ENCODE results near the gene WNT4.

The WNT4 gene

GRCh38 chr1:22163137-22163536 lies 20.2 kb upstream of the WNT4 start:
- no peak for DNase-seq

- DNase-seq = no peak
These were observed 17.0 kb upstream of the WNT4 start for GRCh38 chr1:22159891-22160290.

DNA sequence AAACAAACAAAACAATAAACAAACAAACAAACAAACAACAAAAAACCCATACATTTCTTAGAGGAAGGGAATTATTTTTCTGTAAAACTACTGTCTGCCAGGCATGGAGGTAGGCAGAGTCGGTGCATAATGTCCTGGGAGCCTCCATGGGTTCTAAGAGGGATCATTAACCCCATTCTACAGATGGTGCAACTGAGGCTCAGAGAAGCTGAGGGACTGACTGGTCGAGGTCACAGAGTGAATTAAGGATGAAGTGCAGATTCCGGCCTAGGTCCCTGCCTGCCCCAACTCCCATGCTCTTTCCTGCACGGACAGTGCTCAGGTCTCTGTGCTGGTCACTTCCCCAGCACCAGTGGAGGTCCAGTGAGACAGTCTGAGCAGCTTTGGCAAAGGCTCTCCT lies 15.8 kb upstream of the WNT4 start:
- DNase-seq = no peak

DNA sequence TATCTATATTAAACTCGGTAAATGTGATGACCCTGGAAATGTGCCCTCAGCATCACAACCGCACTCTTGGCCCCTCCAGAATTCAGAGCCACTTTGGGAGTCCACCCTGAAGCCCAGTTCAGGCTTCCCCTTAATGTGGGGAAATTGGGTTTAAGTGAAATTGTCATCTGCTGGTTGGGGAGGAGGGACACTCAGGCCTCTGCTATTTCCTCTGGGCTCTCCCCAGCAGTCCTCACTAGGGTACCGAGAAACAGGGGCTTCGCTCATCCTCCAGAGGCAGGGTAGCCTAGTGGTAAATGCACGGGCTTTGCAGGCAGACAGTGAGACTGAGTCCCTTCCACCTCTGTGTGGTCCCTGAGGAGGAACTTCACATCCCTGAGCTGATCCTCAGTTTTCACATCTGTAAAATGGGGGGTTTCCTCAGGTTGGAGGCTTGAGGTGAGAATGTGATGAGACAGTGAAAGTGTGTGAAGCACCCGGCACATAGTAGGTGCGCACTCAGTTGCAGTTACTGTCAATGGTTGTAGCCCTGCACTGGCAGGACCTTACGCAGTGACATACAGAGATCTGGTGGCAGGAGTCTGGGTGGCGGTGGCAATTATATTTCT lies 14.6 kb upstream of the WNT4 start:
- DNase-seq = no peak

- DNase-seq = no peak
These were observed 12.6 kb upstream of the WNT4 start for GRCh38 chr1:22155517-22155916.

- DNase-seq = no peak
These were observed 11.7 kb upstream of the WNT4 start for GRCh38 chr1:22154626-22155025.

DNA sequence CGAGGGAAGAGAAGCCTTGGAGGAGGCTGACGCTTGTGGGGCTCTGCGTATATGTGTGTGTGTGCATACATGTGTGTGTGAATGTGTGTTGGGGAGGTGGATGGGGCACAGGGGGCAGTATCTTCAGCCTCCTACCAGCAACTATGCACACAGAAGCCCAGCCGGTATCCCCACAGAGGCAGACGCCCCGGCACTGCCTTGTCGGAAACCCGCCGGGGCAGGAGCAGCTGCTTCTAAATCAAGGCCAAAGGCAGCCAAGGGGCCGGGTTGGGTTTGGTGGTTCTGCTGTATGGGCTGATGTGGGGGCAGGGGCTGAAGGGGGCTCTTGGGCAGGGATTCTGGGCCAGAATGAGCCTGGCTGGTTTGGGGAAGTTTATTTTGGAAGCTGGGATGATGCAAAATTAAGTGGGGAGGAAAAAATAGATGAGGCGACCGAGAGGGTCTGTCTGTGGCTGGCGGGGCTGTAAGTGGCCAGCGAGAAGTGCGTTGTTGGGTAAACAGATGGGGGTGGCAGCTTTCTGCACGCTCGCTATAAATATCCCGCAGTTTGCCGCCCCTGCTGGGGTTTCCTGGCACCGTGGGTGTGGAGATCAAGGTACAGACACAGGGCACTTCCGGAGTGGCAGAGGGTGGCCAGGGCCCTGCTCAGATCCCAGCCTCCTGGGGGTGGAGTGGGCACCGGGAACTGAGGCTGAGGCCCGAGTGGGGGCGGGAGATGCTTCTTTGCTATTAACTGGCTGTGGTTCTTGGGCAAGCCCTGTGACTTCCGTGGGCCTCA lies 11.0 kb upstream of the WNT4 start:
- DNase-seq = no peak

- no peak for DNase-seq
These were observed 8.0 kb upstream of the WNT4 start for GRCh38 chr1:22150923-22151322.

DNA sequence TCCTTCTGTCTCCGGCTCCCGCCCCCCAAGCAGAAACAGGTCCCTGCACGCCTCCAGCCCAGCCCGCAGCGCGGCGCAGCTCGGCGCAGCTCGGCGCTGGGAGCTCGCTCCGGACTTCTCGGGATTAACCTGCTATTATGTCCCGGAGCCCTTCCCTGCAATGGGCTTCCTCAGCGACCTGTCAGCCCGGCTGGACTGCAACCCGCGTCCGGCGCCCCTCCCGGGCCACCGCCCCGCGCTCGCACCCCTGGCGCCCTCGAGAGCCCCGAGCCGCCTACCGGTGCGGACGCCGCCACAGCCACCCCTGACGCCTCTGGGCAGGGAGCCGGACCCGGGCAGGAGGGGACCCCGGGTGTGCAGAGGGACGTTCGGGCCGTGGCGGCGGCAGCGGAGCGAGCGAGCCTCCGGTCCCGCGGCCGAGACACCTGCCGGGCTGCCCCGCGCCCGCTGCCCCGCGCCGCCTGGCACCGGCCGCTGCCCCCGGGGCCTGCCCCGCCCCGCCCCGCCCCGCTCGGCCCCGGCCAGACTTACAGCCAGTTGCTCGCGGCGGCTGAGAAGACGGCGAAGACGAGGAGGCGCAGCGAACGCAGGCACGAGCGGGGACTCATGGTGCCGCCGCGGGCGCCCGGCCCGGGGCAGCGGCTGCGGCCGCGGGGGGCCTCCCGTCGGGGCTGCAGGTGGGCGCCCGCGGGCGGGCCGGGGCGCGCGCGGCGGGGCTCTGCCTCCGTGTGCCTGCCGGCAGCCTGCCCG lies 407 bp downstream of the WNT4 start:
- peak; percentile 41 for DNase-seq

- DNase-seq = peak; percentile 28
These were observed 1.2 kb downstream of the WNT4 start for GRCh38 chr1:22141554-22142314.

DNA sequence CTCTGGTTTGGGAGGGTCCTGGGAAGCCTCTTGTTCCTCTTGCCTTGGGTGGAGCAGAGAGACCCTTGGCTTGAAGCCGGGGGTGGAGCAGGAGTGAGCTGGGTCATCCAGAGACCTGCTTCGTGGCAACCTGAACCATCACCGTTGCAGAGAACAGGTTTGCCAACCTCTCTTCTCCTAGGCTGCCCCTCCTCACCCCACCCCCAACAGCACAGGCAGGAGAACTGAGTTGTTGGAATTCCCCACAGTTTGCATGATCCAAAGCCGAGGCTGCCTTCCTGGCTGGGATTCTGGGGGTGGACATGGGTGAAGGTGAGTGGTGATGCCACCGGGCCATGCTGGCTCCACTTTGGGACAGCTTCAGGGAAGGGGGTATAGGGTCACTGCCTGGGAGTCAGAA lies 2.2 kb downstream of the WNT4 start:
- DNase-seq = no peak

- DNase-seq = peak; percentile 81
These were observed 3.1 kb downstream of the WNT4 start for GRCh38 chr1:22139817-22140216.

- peak; percentile 41 for DNase-seq
These were observed 3.8 kb downstream of the WNT4 start for GRCh38 chr1:22139066-22139594.

- DNase-seq = no peak
These were observed 5.7 kb downstream of the WNT4 start for GRCh38 chr1:22137004-22137720.

DNA sequence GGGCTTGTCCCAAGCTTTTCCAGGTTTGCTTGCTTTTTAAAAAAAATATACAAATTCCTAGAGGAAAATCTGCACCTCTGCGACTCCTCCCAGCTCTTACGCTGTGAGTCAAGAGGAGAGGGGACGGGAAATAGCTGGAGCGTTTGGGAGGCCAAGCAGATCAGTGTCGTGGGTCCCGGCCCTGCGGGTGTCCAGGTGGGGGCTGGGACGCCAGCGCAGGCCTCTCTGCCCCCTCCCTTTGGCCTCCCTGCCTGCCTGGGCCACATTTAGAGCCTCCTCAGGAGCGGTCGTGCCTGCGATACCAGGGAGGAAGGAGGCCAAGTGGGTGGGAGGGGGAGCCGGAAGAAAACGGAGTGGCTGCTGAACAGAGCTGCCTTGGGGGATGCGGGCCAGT lies 9.0 kb downstream of the WNT4 start:
- no peak for DNase-seq

- no peak for DNase-seq
These were observed 9.5 kb downstream of the WNT4 start for GRCh38 chr1:22133247-22133930.

DNA sequence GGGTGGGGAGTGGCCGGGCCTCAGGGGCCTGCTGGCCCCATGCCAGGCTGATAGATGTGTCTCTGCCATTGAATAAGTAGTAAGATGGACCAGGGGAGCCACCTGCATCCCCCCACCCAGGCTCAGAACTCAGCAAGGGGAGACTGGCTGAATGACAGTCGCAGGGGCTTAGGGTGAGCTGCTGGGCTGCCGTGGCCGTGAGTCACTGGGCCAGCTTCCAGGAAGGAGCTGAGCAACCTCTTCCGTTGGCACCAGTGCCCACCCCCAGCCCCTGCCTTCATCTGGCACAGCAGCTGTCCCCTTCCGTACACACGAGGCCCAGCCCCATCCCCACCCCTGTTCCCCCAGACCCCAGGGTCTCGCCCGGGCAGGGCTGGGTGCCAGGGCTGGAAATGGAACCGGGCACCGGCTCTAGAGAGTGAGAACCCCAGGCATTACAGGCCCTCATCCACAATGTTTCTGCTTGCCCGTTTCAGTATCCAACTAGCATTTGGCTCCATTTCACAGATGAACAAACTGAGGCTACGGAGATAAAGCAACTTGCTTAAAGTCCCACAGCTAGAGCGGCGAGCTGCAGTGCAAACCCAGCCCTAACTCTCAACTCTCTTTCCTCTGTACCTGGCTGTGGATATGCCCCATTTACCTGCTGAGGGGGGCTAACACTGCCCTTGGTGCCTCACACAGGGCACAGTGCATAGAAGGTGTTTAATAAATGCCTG lies 10.2 kb downstream of the WNT4 start:
- DNase-seq = no peak

GRCh38 chr1:22131875-22132486 lies 10.9 kb downstream of the WNT4 start:
- peak; percentile 52 for DNase-seq

DNA sequence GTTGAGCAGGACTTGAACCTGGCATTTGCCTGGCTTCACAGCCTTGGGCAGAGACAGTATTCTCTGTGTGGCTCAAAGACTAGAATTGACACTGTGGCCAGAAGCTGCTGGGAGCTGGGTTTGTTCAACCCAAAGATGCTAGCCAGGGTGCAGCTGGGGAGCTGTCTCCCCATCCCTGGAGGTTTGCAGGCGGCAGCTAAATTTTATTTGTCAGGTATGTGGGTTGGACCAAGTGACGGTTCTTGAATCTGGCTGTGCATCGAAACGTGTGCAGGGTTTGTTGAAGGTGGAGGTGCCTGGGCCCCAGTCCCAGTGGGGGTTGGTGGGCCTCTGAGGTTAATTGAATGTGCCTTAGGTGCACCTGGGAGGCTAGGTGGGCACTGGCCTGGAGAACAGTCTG lies 11.8 kb downstream of the WNT4 start:
- no peak for DNase-seq

DNA sequence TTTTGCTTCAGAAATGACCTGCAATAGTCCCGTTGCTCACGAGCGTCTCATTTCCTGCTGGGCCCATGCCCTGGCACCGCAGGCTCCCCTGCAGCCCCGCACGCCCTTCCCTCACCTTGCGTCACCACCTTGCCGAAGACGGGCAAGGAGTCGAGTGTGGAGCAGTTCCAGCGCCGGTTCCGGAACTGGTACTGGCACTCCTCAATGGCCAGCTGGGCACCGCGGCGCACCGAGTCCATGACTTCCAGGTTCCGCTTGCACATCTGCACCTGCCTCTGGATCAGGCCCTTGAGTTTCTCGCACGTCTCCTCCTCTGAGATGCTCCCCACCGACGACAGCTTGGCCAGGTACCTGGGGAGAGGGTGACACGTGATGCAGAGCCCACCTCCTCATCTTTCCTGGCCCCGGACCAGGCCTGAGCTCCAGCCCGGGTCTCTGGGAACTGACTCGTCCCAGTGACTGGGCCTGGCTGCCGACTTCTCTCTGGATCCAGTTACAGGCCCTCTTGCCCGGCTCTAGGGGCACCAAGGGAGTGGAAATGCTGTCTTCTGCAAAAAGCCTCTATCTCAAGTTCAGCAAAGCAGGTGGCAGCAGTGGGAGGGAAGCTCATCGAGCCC lies 13.3 kb downstream of the WNT4 start:
- DNase-seq = no peak
